Measurements from ENCODE around the gene PAPOLG. TPM values are rescaled to one million over a fixed set of nuclear protein-coding genes. Genes with fewer than 3 reads are reported as not detected.

The PAPOLG gene
- total and polyA plus RNA-seq, 2 of the 4 experiments (the other 2 are of a cell fraction) = 3.5 to 12.4 TPM

GRCh38 chr2:60764736-60765534 is 8.9 kb downstream of the PAPOLG start:
- Histone ChIP-seq H3K9me3 (ENCODE audit: control insufficient read depth, insufficient read depth, low read length) (no peaks in the 10 kb centered on the region), H3K14ac (replicated peaks; ENCODE audit: low read depth, low read length) (no peak overlapping the region), H3K27ac (ENCODE audit: insufficient read depth, low read length) (no peak overlapping the region), H3K9me1 (ENCODE audit: insufficient read depth, low read length) (no peaks in the 10 kb centered on the region), H4K20me1 (ENCODE audit: insufficient read depth, low read length) (no peaks in the 10 kb centered on the region), H3K4me3 (ENCODE audit: insufficient read depth, low read depth, low read length) (no peak overlapping the region), H2BK120ac (ENCODE audit: low read depth, low read length) (no peak overlapping the region), H2BK5ac (ENCODE audit: low read depth, low read length, poor library complexity, severe bottlenecking) (no peak overlapping the region), H4K91ac (ENCODE audit: insufficient read depth, low read depth, low read length) (no peak overlapping the region), H3K79me1 (ENCODE audit: low read depth in 1 of 2, low read length in 2 of 2) (peaks cover 8 to 16% of the 10 kb centered on the region in 2 experiments; a peak in 3 of 4 replicates), H3K4ac (ENCODE audit: low read depth, low read length) (no peak overlapping the region), H3K18ac (ENCODE audit: low read depth, low read length) (no peak overlapping the region), H2BK15ac (ENCODE audit: low read depth, low read length) (no peak overlapping the region), H2BK20ac (ENCODE audit: low read depth, low read length) (no peak overlapping the region), H3K4me1 (ENCODE audit: control insufficient read depth, insufficient read depth, low read length) (no peaks in the 10 kb centered on the region), H3K56ac (ENCODE audit: extremely low read depth, insufficient read depth, low read length) (no peak overlapping the region), H3K27me3 (ENCODE audit: control insufficient read depth, insufficient read depth, low read length) (no peaks in the 10 kb centered on the region), H2AK9ac (replicated peaks; ENCODE audit: low read depth, low read length, poor library complexity) (no peak overlapping the region), H4K5ac (ENCODE audit: low read depth, low read length) (no peak overlapping the region), H3K23ac (ENCODE audit: low read depth, low read length) (no peak overlapping the region), H3K4me2 (ENCODE audit: low read depth, low read length) (no peak overlapping the region), H2AK5ac (ENCODE audit: low read depth, low read length) (no peak overlapping the region), H3K9ac (ENCODE audit: low read depth, low read length) (no peak overlapping the region), H2AFZ (replicated peaks; ENCODE audit: low read length, poor library complexity) (no peak overlapping the region), H3K36me3 (ENCODE audit: control insufficient read depth, insufficient read depth, low read length) (peaks cover 34% of the 10 kb centered on the region), H4K8ac (ENCODE audit: low read depth in 2 of 2, low read length in 2 of 2) (no peak overlapping the region)
- intact Hi-C loops (cut with micrococcal nuclease) (no loop called here), dilution Hi-C loops (cut with HindIII; ENCODE audit: low sequenced_read_pairs, unreplicated experiment) (no loop called here), in situ Hi-C loops (cut with MboI; ENCODE audit: low sequenced_read_pairs) (no loop called here)
- TF ChIP-seq CHD1 (IDR thresholded peaks at IDR 0.05; ENCODE audit: low read depth, low read length) (no peak), RCOR1 (IDR thresholded peaks at IDR 0.05; ENCODE audit: insufficient replicate concordance, low read length) (no peak), MAZ (IDR thresholded peaks at IDR 0.05; ENCODE audit: borderline replicate concordance, low read depth, low read length) (no peak), FOS (IDR thresholded peaks at IDR 0.05; ENCODE audit: low read depth, low read length) (no peak), MXI1 (IDR thresholded peaks at IDR 0.05; ENCODE audit: borderline replicate concordance, low read depth, low read length) (no peak), MAFK (IDR thresholded peaks at IDR 0.05; ENCODE audit: low read depth, low read length) (no peak), BHLHE40 (IDR thresholded peaks at IDR 0.05; ENCODE audit: low read depth, low read length) (no peak), NFE2L2 (IDR thresholded peaks at IDR 0.05; ENCODE audit: low read depth, low read length) (no peak), ELK1 (IDR thresholded peaks at IDR 0.05; ENCODE audit: borderline replicate concordance, low read depth, low read length) (no peak), POLR2A (IDR thresholded peaks at IDR 0.05; ENCODE audit: low read depth, low read length) (no peak), CEBPB (IDR thresholded peaks at IDR 0.05; ENCODE audit: low read depth, low read length) (no peak), SMC3 (IDR thresholded peaks at IDR 0.05; ENCODE audit: low read depth, low read length) (no peak), RFX5 (IDR thresholded peaks at IDR 0.05; ENCODE audit: low read depth, low read length) (no peak), RAD21 (IDR thresholded peaks at IDR 0.05; ENCODE audit: low read length) (no peak)
- TF ChIP-seq, protein P1, sequence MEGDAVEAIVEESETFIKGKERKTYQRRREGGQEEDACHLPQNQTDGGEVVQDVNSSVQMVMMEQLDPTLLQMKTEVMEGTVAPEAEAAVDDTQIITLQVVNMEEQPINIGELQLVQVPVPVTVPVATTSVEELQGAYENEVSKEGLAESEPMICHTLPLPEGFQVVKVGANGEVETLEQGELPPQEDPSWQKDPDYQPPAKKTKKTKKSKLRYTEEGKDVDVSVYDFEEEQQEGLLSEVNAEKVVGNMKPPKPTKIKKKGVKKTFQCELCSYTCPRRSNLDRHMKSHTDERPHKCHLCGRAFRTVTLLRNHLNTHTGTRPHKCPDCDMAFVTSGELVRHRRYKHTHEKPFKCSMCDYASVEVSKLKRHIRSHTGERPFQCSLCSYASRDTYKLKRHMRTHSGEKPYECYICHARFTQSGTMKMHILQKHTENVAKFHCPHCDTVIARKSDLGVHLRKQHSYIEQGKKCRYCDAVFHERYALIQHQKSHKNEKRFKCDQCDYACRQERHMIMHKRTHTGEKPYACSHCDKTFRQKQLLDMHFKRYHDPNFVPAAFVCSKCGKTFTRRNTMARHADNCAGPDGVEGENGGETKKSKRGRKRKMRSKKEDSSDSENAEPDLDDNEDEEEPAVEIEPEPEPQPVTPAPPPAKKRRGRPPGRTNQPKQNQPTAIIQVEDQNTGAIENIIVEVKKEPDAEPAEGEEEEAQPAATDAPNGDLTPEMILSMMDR (conservative IDR thresholded peaks at IDR 0.05; ENCODE audit: low read depth, low read length) = no peak
- TF ChIP-seq, protein P2, sequence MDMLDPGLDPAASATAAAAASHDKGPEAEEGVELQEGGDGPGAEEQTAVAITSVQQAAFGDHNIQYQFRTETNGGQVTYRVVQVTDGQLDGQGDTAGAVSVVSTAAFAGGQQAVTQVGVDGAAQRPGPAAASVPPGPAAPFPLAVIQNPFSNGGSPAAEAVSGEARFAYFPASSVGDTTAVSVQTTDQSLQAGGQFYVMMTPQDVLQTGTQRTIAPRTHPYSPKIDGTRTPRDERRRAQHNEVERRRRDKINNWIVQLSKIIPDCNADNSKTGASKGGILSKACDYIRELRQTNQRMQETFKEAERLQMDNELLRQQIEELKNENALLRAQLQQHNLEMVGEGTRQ (IDR thresholded peaks at IDR 0.05; ENCODE audit: low read depth, low read length) = no peak
- BruUV-seq (replicated peaks) = no TSS peak
- ChIA-PET CTCF (no interaction called here), POLR2A (ENCODE audit: unreplicated experiment) (no interaction called here)
- 91% methylated on average over 1 of the region's 3 CpGs; no CpG with 5 or more reads in 1 of the 2 experiments for WGBS, 2 experiments (ENCODE audit: extremely low coverage in 2 of 2, insufficient read length in 1 of 2)
- ATAC-seq (ENCODE audit: low read depth) (no peak), DNase-seq (peak; percentile 7)
